Measurements from ENCODE around the gene C6orf136. TPM values are rescaled to one million over a fixed set of nuclear protein-coding genes. Genes with fewer than 3 reads are reported as not detected.

C6orf136 gene
- total and polyA plus RNA-seq, 9 of the 15 experiments (the other 6 are each of a cell fraction or from before 2014, with no cell fraction given): 14.1 to 63.1 (median 18.4) TPM

GRCh38 chr6:30615219-30615957 lies 31.5 kb upstream of the C6orf136 start (continued):
- TF ChIP-seq LEF1 (IDR thresholded peaks at IDR 0.05): no peak; the same call in 1 of the 2 replicates
- no peak for TF ChIP-seq ETV1 (tag; conservative IDR thresholded peaks at IDR 0.05; ENCODE audit: low read depth)
- TF ChIP-seq HNRNPLL (IDR thresholded peaks at IDR 0.05; ENCODE audit: low read depth, low read length, poor library complexity, severe bottlenecking): no peak
- TF ChIP-seq BHLHE40 (IDR thresholded peaks at IDR 0.05; ENCODE audit: low read length): no peak
- peak; percentile 77; the same call in 1 of the 2 replicates for TF ChIP-seq ZBTB17 (CRISPR knock-in tag; IDR thresholded peaks at IDR 0.05)
- peak; percentile 79 for TF ChIP-seq RFX7 (CRISPR knock-in tag; IDR thresholded peaks at IDR 0.05)
- TF ChIP-seq PPARD (CRISPR knock-in tag; IDR thresholded peaks at IDR 0.05): no peak
- no peak for TF ChIP-seq ARID3B (CRISPR knock-in tag; IDR thresholded peaks at IDR 0.05; ENCODE audit: borderline replicate concordance)
- TF ChIP-seq ZBED1 (IDR thresholded peaks at IDR 0.05): no peak
- no peak for TF ChIP-seq CBX5 (IDR thresholded peaks at IDR 0.05; ENCODE audit: borderline replicate concordance, low read depth)
- no peak; the same call in 1 of the 2 replicates for TF ChIP-seq TEAD4 (IDR thresholded peaks at IDR 0.05; ENCODE audit: low read length)
- no peak for TF ChIP-seq TEAD4 (CRISPR knock-in tag; IDR thresholded peaks at IDR 0.05; ENCODE audit: borderline replicate concordance)
- no peak for TF ChIP-seq KAT8 (IDR thresholded peaks at IDR 0.05; ENCODE audit: low read depth)
- peak; percentile 62; the same call in 1 of the 2 replicates for TF ChIP-seq ATF4 (CRISPR knock-in tag; IDR thresholded peaks at IDR 0.05)
- no peak for TF ChIP-seq STAT6 (CRISPR knock-in tag; IDR thresholded peaks at IDR 0.05)
- 0 out of 2 replicates have a peak, but pooled peaks have one; percentile 4 for TF ChIP-seq BCOR (IDR thresholded peaks at IDR 0.05)
- peak; percentile 54; the same call in 1 of the 2 replicates for TF ChIP-seq MIER1 (IDR thresholded peaks at IDR 0.05; ENCODE audit: low read depth)
- TF ChIP-seq ETV5 (CRISPR knock-in tag; IDR thresholded peaks at IDR 0.05; ENCODE audit: low read depth): 0 out of 2 replicates have a peak, but pooled peaks have one; percentile 9
- TF ChIP-seq ZFX (CRISPR knock-in tag; IDR thresholded peaks at IDR 0.05): no peak
- peak in 1 of 2 experiments; percentile 8; a peak in 1 of 4 replicates for TF ChIP-seq TBL1XR1 (IDR thresholded peaks at IDR 0.05; ENCODE audit: low read length in 2 of 2)
- peak; percentile 78; the same call in 1 of the 2 replicates for TF ChIP-seq RNF219 (CRISPR knock-in tag; IDR thresholded peaks at IDR 0.05)
- no peak; the same call in 1 of the 2 replicates for TF ChIP-seq LCOR (CRISPR knock-in tag; IDR thresholded peaks at IDR 0.05)
- no peak for TF ChIP-seq TCFL5 (CRISPR knock-in tag; conservative IDR thresholded peaks at IDR 0.05)

All from K562 (cell line).